Endothelial cell of umbilical vein (primary cell): ENCODE data around the gene ZNF319. TPM values are rescaled to one million over a fixed set of nuclear protein-coding genes. Genes with fewer than 3 reads are reported as not detected.

Experiments
- BruUV-seq: library from RNA; stranded (reverse); fragments of 400-500 nt; replicated peaks from 2 replicates; lab custom pipeline; 2021; lab: Mats Ljungman, UMichigan
- CTCF ChIA-PET: fragments of 300-600, 350-600 bp; sonication (Branson Sonifier 250); formaldehyde crosslinking; loops from one replicate; lab custom pipeline; 2021; ENCODE audit warnings: antibody characterized with exemption, inconsistent platforms; lab: Charles Lee
- POLR2A ChIA-PET: fragments of 300-600, 350-600 bp; sonication (Branson Sonifier 250); formaldehyde crosslinking; loops from one replicate; lab custom pipeline; 2021; ENCODE audit warnings: antibody characterized with exemption, inconsistent platforms; lab: Charles Lee
- DNase-seq: peaks from one replicate; pipeline ENCODE4 v3.0.0-alpha.2; 2011; ENCODE audit warnings: low read depth, low spot score
- FAIRE-seq: peaks from 2 replicates; lab custom pipeline; 2011; peaks lifted over from hg19 to GRCh38; lab: Jason Lieb, UNC
- H2AFZ ChIP-seq: 2 replicates; pipeline ENCODE4 v1.6.0; 2012; ENCODE audit warnings: low read depth, low read length, control low read depth, inconsistent platforms
- H3K27ac ChIP-seq: 2 replicates; pipeline ENCODE4 v1.5.1; 2011; ENCODE audit warnings: low read depth, mild to moderate bottlenecking, control low read depth, low read length, moderate library complexity; ENCODE audit not compliant: insufficient read depth
- H3K27me3 ChIP-seq, 2 experiments: 2 replicates each; pipeline versions ENCODE4 v1.6.0 to v1.6.1; 2011; ENCODE audit warnings: low read length in 2 of 2, mixed read lengths in 1 of 2; ENCODE audit not compliant: control insufficient read depth in 2 of 2, insufficient read depth in 2 of 2
- H3K36me3 ChIP-seq, 2 experiments: 2 replicates in 1 of 2; 3 replicates in 1 of 2; pipeline ENCODE4 v1.5.1; 2011; ENCODE audit warnings: low read length in 2 of 2, mild to moderate bottlenecking in 1 of 2, moderate library complexity in 1 of 2; ENCODE audit not compliant: control insufficient read depth in 2 of 2, insufficient read depth in 2 of 2; ENCODE audit errors: extremely low read depth in 1 of 2
- H3K4me1 ChIP-seq: 3 replicates; pipeline ENCODE4 v1.5.1; 2011; ENCODE audit warnings: mild to moderate bottlenecking, low read length; ENCODE audit not compliant: control insufficient read depth, insufficient read depth; ENCODE audit errors: extremely low read depth
- H3K4me2 ChIP-seq: 2 replicates; pipeline ENCODE4 v1.6.1; 2011; ENCODE audit warnings: low read length, control low read depth, mixed read lengths; ENCODE audit not compliant: insufficient read depth
- H3K4me3 ChIP-seq, 3 experiments: fragments of 200-600 bp in 1 of 3; sonication (generic), shearing (Covaris generic) in 1 of 3; replicated peaks in 1 of 3; 2 replicates each; pipeline ENCODE4 v1.5.1; 2011 to 2016; ENCODE audit warnings: control low read depth in 3 of 3, low read length in 3 of 3, mild to moderate bottlenecking in 2 of 3, inconsistent platforms in 1 of 3, low read depth in 1 of 3, moderate library complexity in 1 of 3; ENCODE audit not compliant: insufficient read depth in 1 of 3
- H3K79me2 ChIP-seq: 2 replicates; pipeline ENCODE4 v1.6.0; 2012; ENCODE audit warnings: low read length, inconsistent platforms; ENCODE audit not compliant: control insufficient read depth, insufficient read depth
- H3K9ac ChIP-seq: replicated peaks from 2 replicates; pipeline ENCODE3; 2011; ENCODE audit warnings: low read length, control low read depth; ENCODE audit not compliant: insufficient read depth; ENCODE audit errors: extremely low read depth
- H3K9me1 ChIP-seq: replicated peaks from 3 replicates; pipeline ENCODE4 v1.6.0; 2011; ENCODE audit warnings: mild to moderate bottlenecking, low read length; ENCODE audit not compliant: control insufficient read depth, insufficient read depth; ENCODE audit errors: extremely low read depth
- H3K9me3 ChIP-seq: replicated peaks from 2 replicates; pipeline ENCODE4 v1.5.1; 2012; ENCODE audit warnings: low read length, inconsistent platforms; ENCODE audit not compliant: control insufficient read depth, insufficient read depth
- H4K20me1 ChIP-seq: replicated peaks from 2 replicates; pipeline ENCODE3; 2011; ENCODE audit warnings: mild to moderate bottlenecking, low read length; ENCODE audit not compliant: control insufficient read depth, insufficient read depth; ENCODE audit errors: extremely low read depth
- EZH2 ChIP-seq: IDR thresholded peaks from 2 replicates; pipeline ENCODE4 v1.6.1; 2012; ENCODE audit warnings: borderline replicate concordance, low read depth, mild to moderate bottlenecking, moderate library complexity, low read length, inconsistent platforms; ENCODE audit not compliant: severe bottlenecking
- FOS ChIP-seq: IDR thresholded peaks from 2 replicates; pipeline ENCODE4 v1.6.1; 2011; ENCODE audit warnings: mild to moderate bottlenecking, low read length, moderate library complexity, borderline replicate concordance; ENCODE audit not compliant: insufficient read depth
- GATA2 ChIP-seq: IDR thresholded peaks from 2 replicates; pipeline ENCODE4 v1.7.0; 2011; ENCODE audit warnings: low read depth, mild to moderate bottlenecking, moderate library complexity, mixed read lengths, low read length; ENCODE audit not compliant: insufficient read length, insufficient read depth
- JUN ChIP-seq: IDR thresholded peaks from 2 replicates; pipeline ENCODE4 v1.6.1; 2011; ENCODE audit warnings: borderline replicate concordance, low read depth; ENCODE audit not compliant: insufficient read length, insufficient read depth
- MYC ChIP-seq: IDR thresholded peaks from one replicate; pipeline ENCODE4 v1.6.1; 2011; ENCODE audit warnings: mild to moderate bottlenecking, low read depth, low read length
- POLR2A ChIP-seq: IDR thresholded peaks from 2 replicates; pipeline ENCODE4 v1.6.1; 2012; ENCODE audit warnings: low read depth, mild to moderate bottlenecking, control low read depth, low read length
- POLR2AphosphoS5 ChIP-seq: IDR thresholded peaks from 2 replicates; pipeline ENCODE4 v1.6.1; 2012; ENCODE audit warnings: low read depth, mild to moderate bottlenecking, control low read depth, low read length, moderate library complexity; ENCODE audit not compliant: insufficient read depth
- dilution Hi-C: fragments of 300-500 bp; cut with MboI; formaldehyde crosslinking; loops from one replicate; pipeline ENCODE4 v1.15.0; 2019; ENCODE audit warnings: low sequenced_read_pairs; ENCODE audit not compliant: extremely low pct_ligation_motif_present
- intact Hi-C: fragments of 100-400 bp; cut with micrococcal nuclease; formaldehyde crosslinking; loops from one replicate; pipeline ENCODE4 v1.10.0; 2022
- polyA plus RNA-seq, 4 experiments: library from polyadenylated mRNA; depleted of rRNA in 3 of 4; stranded (reverse) in 3 of 4; unstranded in 1 of 4; fragments of >200 nt; gene quantifications; 2 replicates each; pipeline versions ENCODE4 v1.2.1 to v1.2.3, GENCODE V29; 2011 to 2012; ENCODE audit warnings: missing spikeins in 1 of 4
- total RNA-seq: library from RNA; stranded (reverse); gene quantifications from 2 replicates; pipeline ENCODE4 v1.2.3, GENCODE V29; 2021
- TF ChIP-seq, protein P1 (sequence below), 2 donors: IDR thresholded peaks; 1 replicate in 1 of 2; 2 replicates in 1 of 2; pipeline ENCODE4 v1.5.1; 2011; ENCODE audit warnings: low read length in 2 of 2, mild to moderate bottlenecking in 2 of 2, moderate library complexity in 2 of 2, control low read depth in 1 of 2, inconsistent platforms in 1 of 2, low read depth in 1 of 2; ENCODE audit not compliant: insufficient read depth in 1 of 2; ENCODE audit errors: extremely low read depth in 1 of 2
- TF ChIP-seq, protein P2 (sequence below): IDR thresholded peaks from 2 replicates; pipeline ENCODE4 v1.6.1; 2011; ENCODE audit not compliant: insufficient read depth, insufficient read length

The ZNF319 gene
- total and polyA plus RNA-seq, 2 donors (not counting 3 experiments of a cell fraction or from before 2014, with no cell fraction given): 5.4 to 9.9 TPM

DNA sequence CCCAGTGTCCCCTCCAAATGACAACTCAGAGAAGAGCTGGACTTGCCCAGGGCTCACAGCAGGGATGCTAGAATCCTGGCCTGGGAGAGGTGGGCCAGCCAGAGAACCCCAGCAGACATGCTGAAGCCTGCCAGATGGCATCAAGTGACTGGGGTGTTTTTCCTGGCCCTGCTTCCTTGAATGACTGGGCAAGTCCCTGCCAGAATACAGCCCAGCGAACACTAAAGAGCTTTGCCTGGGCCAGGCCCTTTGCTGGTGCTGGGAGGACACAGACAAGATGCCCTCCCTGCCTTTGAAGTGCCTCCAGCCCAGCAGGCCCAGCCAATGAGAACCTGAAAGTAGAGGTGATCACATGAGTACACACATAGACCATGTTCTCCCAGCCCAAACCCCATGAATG is 11.5 kb downstream of the ZNF319 start:
- Histone ChIP-seq H3K27me3 (no peaks in the 10 kb centered on the region), H3K36me3 (no peaks in the 10 kb centered on the region), H3K4me1 (peaks cover 9% of the 10 kb centered on the region), H3K4me2 (no peak overlapping the region), H3K79me2 (no peaks in the 10 kb centered on the region), H3K4me3 (no peak overlapping the region), H3K9me3 (no peaks in the 10 kb centered on the region), H3K9me1 (no peaks in the 10 kb centered on the region), H3K27ac (no peak overlapping the region), H2AFZ (no peak overlapping the region), H4K20me1 (no peaks in the 10 kb centered on the region), H3K9ac (no peak overlapping the region)
- intact Hi-C loops (no loop called here), dilution Hi-C loops (no loop called here)
- TF ChIP-seq, protein P1, sequence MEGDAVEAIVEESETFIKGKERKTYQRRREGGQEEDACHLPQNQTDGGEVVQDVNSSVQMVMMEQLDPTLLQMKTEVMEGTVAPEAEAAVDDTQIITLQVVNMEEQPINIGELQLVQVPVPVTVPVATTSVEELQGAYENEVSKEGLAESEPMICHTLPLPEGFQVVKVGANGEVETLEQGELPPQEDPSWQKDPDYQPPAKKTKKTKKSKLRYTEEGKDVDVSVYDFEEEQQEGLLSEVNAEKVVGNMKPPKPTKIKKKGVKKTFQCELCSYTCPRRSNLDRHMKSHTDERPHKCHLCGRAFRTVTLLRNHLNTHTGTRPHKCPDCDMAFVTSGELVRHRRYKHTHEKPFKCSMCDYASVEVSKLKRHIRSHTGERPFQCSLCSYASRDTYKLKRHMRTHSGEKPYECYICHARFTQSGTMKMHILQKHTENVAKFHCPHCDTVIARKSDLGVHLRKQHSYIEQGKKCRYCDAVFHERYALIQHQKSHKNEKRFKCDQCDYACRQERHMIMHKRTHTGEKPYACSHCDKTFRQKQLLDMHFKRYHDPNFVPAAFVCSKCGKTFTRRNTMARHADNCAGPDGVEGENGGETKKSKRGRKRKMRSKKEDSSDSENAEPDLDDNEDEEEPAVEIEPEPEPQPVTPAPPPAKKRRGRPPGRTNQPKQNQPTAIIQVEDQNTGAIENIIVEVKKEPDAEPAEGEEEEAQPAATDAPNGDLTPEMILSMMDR (IDR thresholded peaks at IDR 0.05; ENCODE audit: extremely low read depth in 1 of 2, insufficient read depth in 1 of 2, low read depth in 1 of 2, low read length in 2 of 2): no peak
- TF ChIP-seq GATA2 (no peak), POLR2AphosphoS5 (no peak)
- DNase-seq (no peak), FAIRE-seq (no peak)
- no TSS peak for BruUV-seq
- ChIA-PET CTCF (interaction anchor here (0.8 to 2.1 kb wide), 3 partner anchors 9 to 90 kb away, joined by 3 to 7 read pairs (median 3); no protein-coding TSS in a partner anchor), POLR2A (interaction anchor here (0.6 kb wide), 1 partner anchor 39 kb away, joined by 4 read pairs; no protein-coding TSS in a partner anchor)

DNA sequence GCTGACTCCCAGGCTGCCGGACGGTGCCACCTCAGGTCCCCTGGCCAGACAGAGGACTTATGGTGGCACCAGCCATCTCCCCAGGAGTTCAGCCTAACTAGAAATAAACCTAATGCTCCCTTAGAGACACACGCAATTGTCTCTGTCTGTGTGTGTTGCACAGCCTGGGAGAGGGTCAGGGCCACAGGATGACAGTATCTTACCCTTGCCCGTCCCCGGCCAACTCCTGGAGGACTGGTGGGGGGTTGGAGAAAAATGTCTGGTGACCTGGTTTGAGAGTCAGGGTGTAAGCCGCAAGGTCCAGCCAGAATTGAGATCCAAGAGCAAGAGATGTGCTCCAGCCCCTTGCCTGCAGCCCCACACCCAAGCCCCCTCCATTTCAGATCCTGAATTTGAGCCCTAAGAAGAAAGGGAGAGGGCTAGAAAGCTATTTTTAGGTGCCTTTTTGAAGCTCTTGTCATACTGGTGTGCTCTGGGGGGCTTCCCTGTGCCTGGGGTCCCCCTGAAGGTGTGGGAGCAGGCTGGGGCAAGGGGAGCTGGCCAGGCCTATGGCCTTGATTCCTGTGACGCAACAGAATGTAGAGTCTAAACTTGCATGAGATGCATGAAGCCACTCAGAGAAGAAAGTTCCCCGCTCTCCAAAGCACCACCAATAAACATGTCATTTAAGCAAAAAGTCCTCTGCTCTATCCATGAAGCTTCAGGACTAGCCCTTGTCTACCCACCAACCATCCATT is 12.9 kb downstream of the ZNF319 start:
- dilution Hi-C loops: no loop called here
- Histone ChIP-seq H3K4me2 (no peak overlapping the region), H3K27ac (no peak overlapping the region), H3K4me1 (peaks cover 9% of the 10 kb centered on the region), H3K79me2 (no peaks in the 10 kb centered on the region), H3K4me3 (no peak overlapping the region), H4K20me1 (no peaks in the 10 kb centered on the region), H3K9me1 (no peaks in the 10 kb centered on the region), H2AFZ (no peak overlapping the region), H3K27me3 (no peaks in the 10 kb centered on the region), H3K9ac (no peak overlapping the region), H3K9me3 (no peaks in the 10 kb centered on the region), H3K36me3 (no peaks in the 10 kb centered on the region)
- DNase-seq: no peak
- TF ChIP-seq POLR2AphosphoS5 (no peak), POLR2A (no peak), JUN (no peak), MYC (no peak), FOS (no peak), GATA2 (no peak), EZH2 (no peak)
- TF ChIP-seq, protein P2, sequence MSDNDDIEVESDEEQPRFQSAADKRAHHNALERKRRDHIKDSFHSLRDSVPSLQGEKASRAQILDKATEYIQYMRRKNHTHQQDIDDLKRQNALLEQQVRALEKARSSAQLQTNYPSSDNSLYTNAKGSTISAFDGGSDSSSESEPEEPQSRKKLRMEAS: no peak
- TF ChIP-seq, protein P1 (IDR thresholded peaks at IDR 0.05; ENCODE audit: extremely low read depth in 1 of 2, insufficient read depth in 1 of 2, low read depth in 1 of 2, low read length in 2 of 2): no peak
- FAIRE-seq: no peak
- ChIA-PET POLR2A (no interaction called here), CTCF (interaction anchor here (1.5 to 1.6 kb wide), 2 partner anchors 10 to 11 kb away, joined by 3 to 5 read pairs; a partner anchor contains a TSS)
- BruUV-seq: no TSS peak
- intact Hi-C loops: no loop called here
